Posterior vena cava (tissue), 2 donors: ENCODE measurements around the gene SF1. TPM values are rescaled to one million over a fixed set of nuclear protein-coding genes. Genes with fewer than 3 reads are reported as not detected.

ENCODE experiments used
- DNase-seq: peaks from one replicate; pipeline ENCODE4 v3.0.0-alpha.2; 2020; ENCODE audit warnings: low spot score
- intact Hi-C, 2 donors: fragments of 100-400 bp; cut with DNase I; formaldehyde crosslinking; loops; one replicate each; pipeline versions ENCODE4 v1.14.1 to v1.14.2; 2022 to 2023
- total RNA-seq, 2 donors: library from RNA; stranded (reverse); fragmentation: NEBNext Ultra II Directional; extraction: Animal tissue kit (Norgen Biotek cat#: 25700); gene quantifications; one replicate each; pipeline ENCODE4 v1.2.1, GENCODE V29; 2021
- donor health status: DM: yes; HTN: yes; CAD: no.
- donor health status: DM: yes; HTN: yes; CAD: no.

Gene SF1
- total RNA-seq, 2 donors from 2014 or later: 181 to 189 TPM

- intact Hi-C loops: no loop called here
- DNase-seq: peak; percentile 79
These were observed 24.8 kb downstream of the SF1 start for GRCh38 chr11:64753380-64754123.

GRCh38 chr11:64753019-64753379 is 25.3 kb downstream of the SF1 start:
- DNase-seq: peak; percentile 72

GRCh38 chr11:64752175-64752970 is 26.0 kb downstream of the SF1 start:
- peak; percentile 53 for DNase-seq
- intact Hi-C loops: no loop called here

More at GRCh38 chr11:64753019-64753379, 25.3 kb downstream of the SF1 start:
- intact Hi-C loops: no loop called here

GRCh38 chr11:64751580-64751979 is 26.8 kb downstream of the SF1 start:
- intact Hi-C loops: no loop called here
- DNase-seq: peak; percentile 19

GRCh38 chr11:64751136-64751535 is 27.2 kb downstream of the SF1 start:
- DNase-seq: peak; percentile 46
- intact Hi-C loops: no loop called here

GRCh38 chr11:64750361-64751054 is 27.8 kb downstream of the SF1 start:
- intact Hi-C loops: no loop called here
- peak; percentile 73 for DNase-seq

- DNase-seq: no peak
- intact Hi-C loops: no loop called here
These were observed 30.2 kb downstream of the SF1 start for GRCh38 chr11:64747961-64748665.

- no peak for DNase-seq
- intact Hi-C loops: no loop called here
These were observed 31.9 kb downstream of the SF1 start for GRCh38 chr11:64746486-64746885.

GRCh38 chr11:64745521-64746328 is 32.6 kb downstream of the SF1 start:
- DNase-seq: peak; percentile 97
- intact Hi-C loops: no loop called here

GRCh38 chr11:64745189-64745520 is 33.2 kb downstream of the SF1 start:
- intact Hi-C loops: no loop called here
- peak; percentile 95 for DNase-seq

GRCh38 chr11:64744544-64745188 is 33.7 kb downstream of the SF1 start:
- intact Hi-C loops: no loop called here
- no peak for DNase-seq

GRCh38 chr11:64743591-64744543 is 34.5 kb downstream of the SF1 start, which contains the start of gene RASGRP2:
Gene RASGRP2 (minus strand): TSS chr11:64744142. CDS start chr11:64742866, 1,276 bp downstream.
- peak; percentile 96 for DNase-seq
- intact Hi-C loops: no loop called here

GRCh38 chr11:64742889-64743590 is 35.3 kb downstream of the SF1 start:
- peak; percentile 94 for DNase-seq
- intact Hi-C loops: no loop called here

- intact Hi-C loops: no loop called here
- peak; percentile 87 for DNase-seq
These were observed 36.1 kb downstream of the SF1 start for GRCh38 chr11:64742087-64742888.

GRCh38 chr11:64741375-64742086 is 36.8 kb downstream of the SF1 start:
- intact Hi-C loops: no loop called here
- DNase-seq: no peak
